Epithelial cell of prostate (primary cell): ENCODE results near the gene NPTXR.

Source experiments
- DNase-seq: peaks from one replicate; pipeline ENCODE4 v3.0.0-alpha.2; 2011; ENCODE audit warnings: low read depth, low spot score
- H3K27ac ChIP-seq: fragments of 450-650 bp; 2 replicates; pipeline ENCODE4 v1.5.1; 2017; ENCODE audit warnings: mild to moderate bottlenecking

Gene NPTXR

DNA sequence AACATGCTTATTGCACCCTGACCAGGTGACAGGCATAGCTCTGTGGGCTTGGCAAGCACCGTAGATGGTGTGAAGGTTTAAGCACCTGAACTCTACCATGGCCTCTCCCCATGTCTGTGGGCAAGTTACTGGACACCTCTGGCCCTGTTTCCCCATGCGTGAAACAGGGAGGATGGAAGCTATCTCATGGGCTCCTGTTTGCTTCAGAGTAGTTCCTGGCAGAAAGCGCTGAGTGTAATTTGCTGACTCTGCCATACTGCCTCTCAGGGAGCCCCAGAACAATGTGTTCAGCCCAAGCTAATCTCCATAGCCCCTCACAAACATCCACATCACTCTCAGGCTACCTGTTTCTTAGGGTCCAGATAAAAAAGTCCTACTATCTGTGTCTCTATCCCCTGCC, 25.8 kb upstream of the NPTXR start:
- no peak overlapping the region for H3K27ac ChIP-seq
- no peak for DNase-seq

DNA sequence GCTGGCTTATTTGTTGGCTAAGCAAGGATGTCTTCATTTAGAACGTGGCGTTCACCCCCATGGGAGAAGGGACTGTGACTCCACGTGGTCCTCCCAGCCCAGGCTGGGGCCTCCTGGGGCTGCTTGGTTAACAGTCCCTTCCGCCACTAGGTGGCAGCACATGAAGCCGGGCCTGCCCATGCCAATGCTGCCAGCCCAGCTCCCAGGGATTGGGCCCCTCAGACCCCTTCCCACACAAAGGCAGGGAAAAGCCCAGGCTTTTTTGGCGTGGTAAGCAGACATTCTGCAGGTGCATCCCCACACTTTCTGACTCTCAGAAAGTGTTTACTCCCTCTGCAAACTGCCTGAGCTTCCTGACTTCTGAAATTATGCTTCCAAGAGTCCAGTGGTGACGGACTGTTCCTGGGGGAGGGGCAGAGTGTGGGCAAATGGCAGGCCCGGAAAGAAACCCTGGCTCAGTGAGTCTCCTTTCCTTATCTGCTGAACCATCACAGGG, 25.1 kb upstream of the NPTXR start:
- H3K27ac ChIP-seq, result no peak overlapping the region
- no peak for DNase-seq

- no peak overlapping the region for H3K27ac ChIP-seq
- no peak for DNase-seq
Observed at GRCh38 chr22:38868286-38868721, 24.5 kb upstream of the NPTXR start.

- no peak overlapping the region for H3K27ac ChIP-seq
- DNase-seq, result no peak
Observed at GRCh38 chr22:38867471-38868285, 23.9 kb upstream of the NPTXR start.

DNA sequence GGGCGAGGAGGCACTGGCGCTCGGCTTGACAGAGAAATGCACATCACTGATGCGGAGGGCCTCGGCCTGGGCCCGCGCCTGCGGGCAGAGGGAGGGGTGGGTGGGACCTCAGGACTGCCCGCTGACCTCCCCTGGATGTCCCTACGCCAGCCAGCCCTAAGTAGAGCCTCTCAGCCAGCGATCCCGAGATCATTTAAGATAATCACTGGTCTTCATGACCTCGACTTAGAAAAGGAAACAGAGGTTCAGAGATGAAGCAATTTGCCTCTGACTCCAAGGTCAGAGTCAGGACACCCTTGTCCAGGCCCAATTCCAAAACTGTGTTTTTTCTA, 23.3 kb upstream of the NPTXR start:
- no peak for DNase-seq
- H3K27ac ChIP-seq, result no peak overlapping the region

- DNase-seq, result no peak
- no peak overlapping the region for H3K27ac ChIP-seq
Observed at GRCh38 chr22:38866399-38867123, 22.7 kb upstream of the NPTXR start.

- no peak for DNase-seq
- no peak overlapping the region for H3K27ac ChIP-seq
Observed at GRCh38 chr22:38866024-38866398, 22.2 kb upstream of the NPTXR start.

DNA sequence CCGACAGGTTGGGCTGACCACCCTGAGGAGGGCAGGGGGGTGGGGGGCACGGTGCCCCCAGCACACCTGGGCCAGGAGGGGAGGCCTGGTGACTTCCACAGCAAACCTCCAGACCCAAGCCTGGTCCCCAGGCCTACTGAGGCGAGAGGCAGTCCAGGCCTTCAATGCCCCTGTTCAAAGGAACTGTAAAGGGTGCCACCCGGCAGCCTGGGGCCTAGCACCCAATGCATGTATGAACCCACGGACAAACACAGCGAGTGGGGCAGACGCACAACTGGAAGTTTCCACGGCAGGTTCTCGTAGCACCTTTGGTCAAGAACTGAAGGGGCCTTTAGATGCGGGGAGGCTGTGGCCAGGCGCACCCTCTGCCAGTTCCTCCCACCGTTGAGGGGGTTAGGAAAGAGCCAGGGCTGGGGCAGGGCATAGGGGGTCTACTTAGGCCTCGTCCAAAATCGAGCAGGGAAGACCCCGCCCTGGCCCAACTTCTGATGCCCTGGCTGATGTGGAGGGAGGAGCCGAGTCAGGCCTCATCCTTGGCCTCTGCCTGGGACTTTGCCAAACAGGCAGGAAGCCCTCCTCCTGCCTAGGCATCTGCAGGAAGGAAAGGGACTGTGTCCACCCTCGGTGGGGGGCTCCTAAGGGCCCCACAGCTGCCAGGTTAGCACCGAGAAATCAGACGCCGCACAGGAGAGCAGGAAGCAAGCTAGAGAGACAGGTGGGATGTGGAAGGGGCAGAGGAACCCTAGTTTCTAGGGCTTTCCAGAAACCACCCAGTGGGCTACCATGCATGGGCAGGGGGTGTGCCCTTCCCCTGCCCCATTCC, 21.6 kb upstream of the NPTXR start:
- H3K27ac ChIP-seq, result no peak overlapping the region
- DNase-seq, result no peak

- no peak for DNase-seq
Observed at GRCh38 chr22:38864361-38865191, 20.7 kb upstream of the NPTXR start.

DNA sequence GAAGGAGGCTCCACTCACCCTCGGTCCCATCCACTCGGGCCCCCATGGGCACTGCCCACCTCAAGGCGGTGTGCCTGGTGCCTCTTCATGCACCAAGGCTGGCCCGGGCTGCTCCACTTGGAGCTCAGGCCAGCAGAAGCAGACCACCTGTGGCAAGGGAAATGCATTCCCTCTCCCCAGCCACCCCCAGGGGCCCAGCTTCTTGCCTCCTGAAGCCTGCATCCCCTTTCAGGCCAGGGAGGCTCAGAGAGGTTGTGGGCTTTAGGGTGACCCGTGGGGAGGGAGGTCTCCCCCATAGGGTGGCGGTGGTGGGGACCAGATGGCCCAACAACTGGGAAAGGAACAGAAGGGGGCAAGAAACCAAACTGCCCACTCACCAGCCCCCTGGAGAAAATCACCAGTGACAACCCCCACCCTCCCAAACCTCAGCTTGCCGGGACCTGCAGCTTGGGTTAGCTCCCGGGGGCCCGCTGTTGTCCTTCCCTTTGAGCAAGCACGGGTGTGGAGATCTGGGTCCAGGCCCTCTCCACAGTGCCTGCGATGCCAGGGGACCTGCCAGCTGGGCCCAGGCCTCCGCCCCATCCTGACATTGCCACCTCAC, 19.8 kb upstream of the NPTXR start:
- no peak overlapping the region for H3K27ac ChIP-seq
- DNase-seq, result no peak

More at GRCh38 chr22:38864361-38865191, 20.7 kb upstream of the NPTXR start:
- H3K27ac ChIP-seq, result no peak overlapping the region

- DNase-seq, result no peak
- no peak overlapping the region for H3K27ac ChIP-seq
Observed at GRCh38 chr22:38862375-38863329, 18.8 kb upstream of the NPTXR start.

GRCh38 chr22:38861927-38862326, 18.1 kb upstream of the NPTXR start:
- no peak for DNase-seq
- no peak overlapping the region for H3K27ac ChIP-seq

GRCh38 chr22:38861170-38861876, 17.5 kb upstream of the NPTXR start:
- DNase-seq, result no peak
- no peak overlapping the region for H3K27ac ChIP-seq

DNA sequence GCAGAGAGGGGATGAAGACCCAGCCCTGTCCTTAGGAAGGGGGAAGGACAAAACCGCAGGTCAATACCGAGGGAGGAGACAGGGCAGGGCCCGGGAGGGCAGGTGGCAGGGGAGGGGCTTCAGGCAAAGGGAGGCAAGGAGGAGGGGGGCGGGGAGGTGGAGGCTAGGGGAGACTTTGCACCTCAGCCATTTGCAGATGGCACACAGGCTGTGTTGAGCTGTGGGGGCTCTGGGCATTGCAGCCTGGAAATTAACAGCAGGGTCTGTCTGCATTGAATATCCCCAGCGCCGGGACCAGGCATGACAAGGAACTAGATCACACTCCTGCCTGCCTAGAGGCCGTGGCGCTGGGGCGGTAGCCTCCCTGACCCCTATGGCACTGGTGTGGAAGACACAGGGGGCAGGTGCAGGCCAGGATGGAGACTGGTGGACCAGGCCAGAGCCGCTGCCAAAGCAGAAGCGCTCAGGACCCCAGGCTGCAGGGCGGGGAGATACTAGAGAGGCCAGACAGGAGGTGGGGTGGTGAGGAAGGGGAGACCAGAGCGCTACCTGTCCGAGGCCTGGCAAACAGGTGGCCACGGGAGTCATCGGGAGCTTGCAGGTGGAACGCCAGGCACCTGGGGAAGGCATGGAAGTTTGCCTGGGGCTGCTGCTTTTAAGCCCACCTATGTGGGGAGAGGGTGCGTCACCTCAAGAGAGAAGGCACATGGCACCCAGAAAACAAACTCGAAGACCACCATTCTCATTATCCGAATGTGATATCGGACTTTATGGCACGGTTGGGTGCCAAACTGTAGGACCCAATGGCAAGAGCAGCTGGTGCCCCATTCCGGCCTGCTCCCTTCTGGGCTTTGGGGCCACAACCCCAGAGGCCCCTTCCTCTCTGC, 16.7 kb upstream of the NPTXR start:
- no peak for DNase-seq
- no peak overlapping the region for H3K27ac ChIP-seq

GRCh38 chr22:38859581-38860282, 15.9 kb upstream of the NPTXR start:
- no peak for DNase-seq
- H3K27ac ChIP-seq, result no peak overlapping the region

DNA sequence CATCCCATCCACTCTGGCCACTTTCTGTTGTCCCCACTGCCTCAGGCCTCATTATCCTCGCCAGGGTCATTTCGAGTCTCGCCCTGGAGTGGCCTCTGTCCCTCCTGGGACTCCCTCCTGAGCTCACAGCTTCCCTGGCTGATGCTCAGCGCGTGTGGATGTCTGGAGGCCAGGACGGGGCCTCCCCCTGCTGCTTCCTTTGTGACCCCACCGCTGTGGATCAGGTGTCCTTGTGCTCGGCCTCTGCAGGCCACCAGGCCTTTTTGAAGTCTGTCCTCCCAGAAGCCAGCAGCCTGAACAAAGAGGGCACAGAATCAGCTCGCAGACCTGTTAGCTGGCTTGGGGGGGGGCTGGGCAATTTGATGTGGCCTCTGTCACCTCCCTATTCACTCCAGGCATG, 14.7 kb upstream of the NPTXR start:
- no peak overlapping the region for H3K27ac ChIP-seq
- no peak for DNase-seq
